ENCODE measurements around the gene CSTPP1. TPM values are rescaled to one million over a fixed set of nuclear protein-coding genes. Genes with fewer than 3 reads are reported as not detected.

CSTPP1 gene
- total RNA-seq, 1 donor from 2014 or later: 66.1 TPM

GRCh38 chr11:46892109-46892508, 44.5 kb upstream of the CSTPP1 start:
- no peak for DNase-seq (ENCODE audit: low spot score, unreplicated experiment)
- Mint-ChIP-seq H3K27me3 (no peaks in the 10 kb centered on the region), H3K9me3 (ENCODE audit: low read depth) (no peaks in the 10 kb centered on the region), H3K4me3 (ENCODE audit: low read depth) (no peak overlapping the region), H3K4me1 (ENCODE audit: low read depth) (no peaks in the 10 kb centered on the region), H3K27ac (no peak overlapping the region), H3K36me3 (ENCODE audit: insufficient read depth) (no peaks in the 10 kb centered on the region)
- TF ChIP-seq CTCF (IDR thresholded peaks at IDR 0.05; ENCODE audit: unreplicated experiment): no peak

GRCh38 chr11:46892838-46893237, 43.7 kb upstream of the CSTPP1 start:
- Mint-ChIP-seq H3K4me3 (ENCODE audit: low read depth) (no peak overlapping the region), H3K36me3 (ENCODE audit: insufficient read depth) (no peaks in the 10 kb centered on the region), H3K27ac (no peak overlapping the region), H3K27me3 (no peaks in the 10 kb centered on the region), H3K9me3 (ENCODE audit: low read depth) (no peaks in the 10 kb centered on the region), H3K4me1 (ENCODE audit: low read depth) (no peaks in the 10 kb centered on the region)
- DNase-seq (ENCODE audit: low spot score, unreplicated experiment): no peak
- TF ChIP-seq CTCF (IDR thresholded peaks at IDR 0.05; ENCODE audit: unreplicated experiment): no peak

- Mint-ChIP-seq H3K4me3 (ENCODE audit: low read depth) (no peak overlapping the region), H3K36me3 (ENCODE audit: insufficient read depth) (peaks cover 4% of the 10 kb centered on the region), H3K9me3 (ENCODE audit: low read depth) (no peaks in the 10 kb centered on the region)
Measured at GRCh38 chr11:46894506-46894905, 42.1 kb upstream of the CSTPP1 start.

GRCh38 chr11:46894961-46895360, 41.6 kb upstream of the CSTPP1 start:
- no peak for TF ChIP-seq CTCF (IDR thresholded peaks at IDR 0.05; ENCODE audit: unreplicated experiment)
- H3K4me1 Mint-ChIP-seq (ENCODE audit: low read depth): no peaks in the 10 kb centered on the region
- H3K4me3 Mint-ChIP-seq (ENCODE audit: low read depth): no peak overlapping the region
- peaks cover 4% of the 10 kb centered on the region for H3K36me3 Mint-ChIP-seq (ENCODE audit: insufficient read depth)
- H3K9me3 Mint-ChIP-seq (ENCODE audit: low read depth): no peaks in the 10 kb centered on the region
- no peak for DNase-seq (ENCODE audit: low spot score, unreplicated experiment)
- H3K27ac Mint-ChIP-seq: no peak overlapping the region
- H3K27me3 Mint-ChIP-seq: no peaks in the 10 kb centered on the region

More at GRCh38 chr11:46894506-46894905, 42.1 kb upstream of the CSTPP1 start:
- Mint-ChIP-seq H3K4me1 (ENCODE audit: low read depth) (no peaks in the 10 kb centered on the region), H3K27me3 (no peaks in the 10 kb centered on the region), H3K27ac (no peak overlapping the region)
- TF ChIP-seq CTCF (IDR thresholded peaks at IDR 0.05; ENCODE audit: unreplicated experiment): no peak
- no peak for DNase-seq (ENCODE audit: low spot score, unreplicated experiment)

GRCh38 chr11:46895821-46896220, 40.7 kb upstream of the CSTPP1 start:
- no peak for TF ChIP-seq CTCF (IDR thresholded peaks at IDR 0.05; ENCODE audit: unreplicated experiment)
- Mint-ChIP-seq H3K4me3 (ENCODE audit: low read depth) (no peak overlapping the region), H3K4me1 (ENCODE audit: low read depth) (no peaks in the 10 kb centered on the region), H3K9me3 (ENCODE audit: low read depth) (no peaks in the 10 kb centered on the region), H3K27ac (no peak overlapping the region), H3K27me3 (no peaks in the 10 kb centered on the region), H3K36me3 (ENCODE audit: insufficient read depth) (peaks cover 4% of the 10 kb centered on the region)
- DNase-seq (ENCODE audit: low spot score, unreplicated experiment): no peak

Data from progenitor cell of endocrine pancreas (in vitro differentiated cells).